Activated CD8-positive, alpha-beta memory T cell treated with anti-CD3 and anti-CD28 coated beads, Interleukin-2, amount 50 U/mL, for 1 hour (primary cell): ENCODE results near the gene KLK12.
"Not testable (repeated sequence)": the region's sequence is repeated elsewhere in the genome, so short reads cannot be mapped to it uniquely, and the experiment has no call there.

ENCODE experiments used
- DNase-seq: peaks from one replicate; pipeline ENCODE4 v3.0.0-alpha.2; 2020; ENCODE audit errors: extremely low read depth

The KLK12 gene

GRCh38 chr19:51016798-51017683 lies 17.8 kb downstream of the KLK12 start:
- no peak for DNase-seq

GRCh38 chr19:51015691-51016267 lies 19.0 kb downstream of the KLK12 start:
- no peak for DNase-seq

GRCh38 chr19:51014242-51014641 lies 20.6 kb downstream of the KLK12 start:
- DNase-seq, result no peak

- DNase-seq, result no peak
Measured at GRCh38 chr19:51012661-51013190, 22.1 kb downstream of the KLK12 start.

GRCh38 chr19:51010066-51010795 lies 24.6 kb downstream of the KLK12 start:
- no peak for DNase-seq

- DNase-seq, result no peak
Measured at GRCh38 chr19:51009061-51009891, 25.5 kb downstream of the KLK12 start.

GRCh38 chr19:51007488-51007887 lies 27.3 kb downstream of the KLK12 start:
- no peak for DNase-seq

GRCh38 chr19:51006406-51006805 lies 28.4 kb downstream of the KLK12 start:
- DNase-seq, result no peak

GRCh38 chr19:51005248-51005647 lies 29.6 kb downstream of the KLK12 start:
- DNase-seq, result no peak

GRCh38 chr19:51003316-51003715 lies 31.5 kb downstream of the KLK12 start:
- DNase-seq, result no peak

- no peak for DNase-seq
Measured at GRCh38 chr19:51002542-51003311, 32.1 kb downstream of the KLK12 start.

GRCh38 chr19:51002089-51002532 lies 32.7 kb downstream of the KLK12 start:
- no peak for DNase-seq

GRCh38 chr19:51001515-51001914 lies 33.3 kb downstream of the KLK12 start, which contains the start of gene KLK8:
Gene KLK8, minus strand, starts transcription at chr19:51001604. Its CDS starts 437 bp downstream, at chr19:51001167.
- no peak for DNase-seq

- DNase-seq, result no peak
Measured at GRCh38 chr19:51000981-51001380, 33.8 kb downstream of the KLK12 start.

- DNase-seq, result no peak
Measured at GRCh38 chr19:51000426-51000825, 34.4 kb downstream of the KLK12 start.

GRCh38 chr19:50998686-50999085 lies 36.1 kb downstream of the KLK12 start:
- DNase-seq, result no peak

GRCh38 chr19:50998061-50998460 lies 36.7 kb downstream of the KLK12 start:
- no peak for DNase-seq

GRCh38 chr19:50994129-50994528 lies 40.7 kb downstream of the KLK12 start:
- DNase-seq, result no peak

GRCh38 chr19:50992666-50993035 lies 42.2 kb downstream of the KLK12 start:
- no peak for DNase-seq

- not testable (repeated sequence) for DNase-seq
Measured at GRCh38 chr19:50984416-50984815, 50.4 kb downstream of the KLK12 start.
